A549 (cell line): ENCODE data around the gene ELF5.

Source experiments
- CTCF ChIP-seq: fragments of >200 bp; sonication (Bioruptor Twin); formaldehyde crosslinking; IDR thresholded peaks from 3 replicates; pipeline ENCODE4 v1.5.1; 2016
- EP300 ChIP-seq, 2 experiments: fragments of >200 bp; sonication (Bioruptor Twin); formaldehyde crosslinking; IDR thresholded peaks; 2 replicates in 1 of 2; 3 replicates in 1 of 2; pipeline ENCODE4 v1.6.1; 2016 to 2017
- MAFK ChIP-seq: fragments of 450-650 bp; IDR thresholded peaks from 2 replicates; pipeline ENCODE4 v1.6.1; 2014; ENCODE audit not compliant: partially characterized antibody
- RAD21 ChIP-seq, 2 experiments: fragments of >200 bp in 1 of 2; sonication (Bioruptor Twin) in 1 of 2; formaldehyde crosslinking in 1 of 2; IDR thresholded peaks in 1 of 2; conservative IDR thresholded peaks in 1 of 2; 2 replicates in 1 of 2; 3 replicates in 1 of 2; pipeline ENCODE4 v1.6.1; 2012 to 2018; ENCODE audit warnings: inconsistent platforms in 1 of 2

- TF ChIP-seq CTCF = no peak
- TF ChIP-seq EP300 (IDR thresholded peaks at IDR 0.05) = no peak
- TF ChIP-seq RAD21 (conservative IDR thresholded peaks at IDR 0.05 in 1 of 2, IDR thresholded peaks at IDR 0.05 in 1 of 2) = no peak
- no peak for TF ChIP-seq MAFK
Observed at GRCh38 chr11:34475656-34476055, 37.9 kb downstream of the ELF5 start.
